Measurements from ENCODE around the gene FHAD1. TPM values are rescaled to one million over a fixed set of nuclear protein-coding genes. Genes with fewer than 3 reads are reported as not detected.

Gene FHAD1
- total RNA-seq, 1 donor = 0.63 TPM

DNA sequence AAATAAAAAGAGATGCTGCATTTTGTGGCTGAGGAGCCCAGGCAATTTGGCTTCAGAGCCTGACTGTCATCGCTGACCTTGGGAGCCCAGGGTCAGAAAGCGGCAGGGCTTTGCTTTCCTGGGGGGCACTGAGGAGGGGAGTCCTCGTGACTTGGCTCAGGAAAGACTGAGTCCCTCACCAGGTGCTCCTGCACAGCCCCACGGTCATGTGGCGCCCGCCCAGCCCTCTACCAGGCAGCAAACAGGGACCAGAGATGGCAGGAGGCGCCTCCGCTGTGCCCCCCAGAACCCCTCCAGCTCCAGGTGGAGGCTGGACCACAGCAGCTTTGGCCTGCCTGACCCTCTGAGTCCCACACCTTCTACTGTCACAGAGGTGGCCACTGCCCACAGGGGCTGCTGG is 175.8 kb downstream of the FHAD1 start:
- DNase-seq (ENCODE audit: low read depth) = no peak
- TF ChIP-seq, protein P1, sequence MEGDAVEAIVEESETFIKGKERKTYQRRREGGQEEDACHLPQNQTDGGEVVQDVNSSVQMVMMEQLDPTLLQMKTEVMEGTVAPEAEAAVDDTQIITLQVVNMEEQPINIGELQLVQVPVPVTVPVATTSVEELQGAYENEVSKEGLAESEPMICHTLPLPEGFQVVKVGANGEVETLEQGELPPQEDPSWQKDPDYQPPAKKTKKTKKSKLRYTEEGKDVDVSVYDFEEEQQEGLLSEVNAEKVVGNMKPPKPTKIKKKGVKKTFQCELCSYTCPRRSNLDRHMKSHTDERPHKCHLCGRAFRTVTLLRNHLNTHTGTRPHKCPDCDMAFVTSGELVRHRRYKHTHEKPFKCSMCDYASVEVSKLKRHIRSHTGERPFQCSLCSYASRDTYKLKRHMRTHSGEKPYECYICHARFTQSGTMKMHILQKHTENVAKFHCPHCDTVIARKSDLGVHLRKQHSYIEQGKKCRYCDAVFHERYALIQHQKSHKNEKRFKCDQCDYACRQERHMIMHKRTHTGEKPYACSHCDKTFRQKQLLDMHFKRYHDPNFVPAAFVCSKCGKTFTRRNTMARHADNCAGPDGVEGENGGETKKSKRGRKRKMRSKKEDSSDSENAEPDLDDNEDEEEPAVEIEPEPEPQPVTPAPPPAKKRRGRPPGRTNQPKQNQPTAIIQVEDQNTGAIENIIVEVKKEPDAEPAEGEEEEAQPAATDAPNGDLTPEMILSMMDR (IDR thresholded peaks at IDR 0.05; ENCODE audit: insufficient read depth, low read length) = no peak
- H3K4me3 ChIP-seq (ENCODE audit: low read depth, low read length) = no peak overlapping the region

DNA sequence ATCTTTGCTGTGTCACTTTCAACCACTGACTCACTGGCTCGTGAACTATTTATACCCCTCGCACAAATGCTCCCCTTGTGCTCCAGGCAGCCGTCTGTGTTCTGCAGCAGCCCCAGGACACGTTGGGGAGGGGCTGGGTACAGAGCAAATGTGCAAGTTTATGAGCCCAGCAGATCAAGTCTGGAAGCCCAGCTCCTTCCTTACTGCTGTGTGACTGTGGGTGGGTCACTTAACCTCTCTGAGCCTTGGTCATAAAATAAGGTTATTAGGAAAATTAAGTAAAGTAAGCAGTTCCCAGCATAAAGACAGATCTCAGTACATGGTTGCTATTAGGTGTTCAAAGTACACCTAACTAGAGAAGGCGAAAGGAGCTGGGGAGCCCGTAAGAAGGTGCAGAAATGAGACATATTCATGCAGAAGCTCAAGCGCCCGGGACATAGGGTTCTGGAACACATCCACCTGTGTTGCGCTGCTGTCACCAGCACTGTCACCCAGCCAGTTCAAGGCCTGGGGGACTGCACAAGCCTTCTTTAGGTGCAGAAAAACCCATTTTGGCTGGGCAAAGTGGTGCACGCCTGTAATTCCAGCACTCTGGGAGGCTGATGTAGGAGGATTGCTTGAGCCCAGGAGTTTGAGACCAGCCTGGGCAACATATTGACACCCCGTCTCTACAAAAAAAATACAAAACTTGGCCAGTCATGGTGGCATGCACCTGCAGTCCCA is 176.5 kb downstream of the FHAD1 start:
- DNase-seq (ENCODE audit: low read depth) = no peak
- TF ChIP-seq, protein P1 (IDR thresholded peaks at IDR 0.05; ENCODE audit: insufficient read depth, low read length) = no peak

DNA sequence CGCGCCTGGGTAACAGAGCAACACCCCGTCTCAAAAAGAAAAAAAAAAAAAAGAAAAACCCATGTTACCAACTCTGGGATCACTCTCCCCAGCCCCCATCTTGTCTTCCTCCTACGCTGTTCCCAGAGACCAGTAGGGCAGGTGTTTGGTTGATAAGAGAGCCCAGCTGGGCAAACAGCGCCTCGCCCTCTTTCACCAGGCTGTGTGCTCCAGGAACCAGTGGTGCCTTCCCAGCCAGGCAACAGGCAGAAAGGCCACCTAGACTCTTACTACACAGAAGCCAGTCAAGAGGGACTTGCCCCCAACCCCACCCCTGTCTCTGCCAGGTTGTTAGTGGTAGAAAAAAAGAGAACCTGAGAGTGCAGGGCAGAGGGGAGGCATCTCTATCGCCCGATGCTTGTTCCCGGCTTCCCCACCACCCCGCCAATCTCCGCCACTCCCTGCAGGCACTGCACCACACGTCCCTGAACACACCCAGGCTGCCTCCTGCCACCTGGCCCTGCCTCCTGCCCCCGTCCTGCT is 177.2 kb downstream of the FHAD1 start:
- TF ChIP-seq, protein P1 (IDR thresholded peaks at IDR 0.05; ENCODE audit: insufficient read depth, low read length) = no peak
- H3K4me3 ChIP-seq (ENCODE audit: low read depth, low read length) = no peak overlapping the region
- no peak for DNase-seq (ENCODE audit: low read depth)

More for the DNA sequence above, 176.5 kb downstream of the FHAD1 start:
- no peak overlapping the region for H3K4me3 ChIP-seq (ENCODE audit: low read depth, low read length)

DNA sequence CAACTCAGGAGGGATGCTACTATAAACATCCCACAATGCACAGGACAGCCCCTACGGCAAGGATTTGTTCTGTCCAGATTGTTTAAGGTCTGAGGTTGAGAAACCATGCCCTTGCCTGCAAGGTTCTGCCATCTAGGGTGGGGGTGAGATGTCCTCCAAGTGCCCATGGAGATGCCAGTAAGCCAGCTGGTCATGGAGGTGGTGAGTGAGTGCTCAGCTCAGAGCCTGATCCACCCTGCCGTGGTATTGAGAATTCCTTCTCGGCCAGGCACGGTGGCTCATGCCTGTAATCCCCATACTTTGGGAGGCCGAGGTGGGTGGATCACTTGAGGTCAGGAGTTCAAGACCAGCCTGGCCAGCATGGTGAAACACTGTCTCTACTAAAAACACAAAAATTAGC is 178.0 kb downstream of the FHAD1 start:
- no peak overlapping the region for H3K4me3 ChIP-seq (ENCODE audit: low read depth, low read length)
- no peak for DNase-seq (ENCODE audit: low read depth)
- TF ChIP-seq, protein P1 (IDR thresholded peaks at IDR 0.05; ENCODE audit: insufficient read depth, low read length) = no peak

DNA sequence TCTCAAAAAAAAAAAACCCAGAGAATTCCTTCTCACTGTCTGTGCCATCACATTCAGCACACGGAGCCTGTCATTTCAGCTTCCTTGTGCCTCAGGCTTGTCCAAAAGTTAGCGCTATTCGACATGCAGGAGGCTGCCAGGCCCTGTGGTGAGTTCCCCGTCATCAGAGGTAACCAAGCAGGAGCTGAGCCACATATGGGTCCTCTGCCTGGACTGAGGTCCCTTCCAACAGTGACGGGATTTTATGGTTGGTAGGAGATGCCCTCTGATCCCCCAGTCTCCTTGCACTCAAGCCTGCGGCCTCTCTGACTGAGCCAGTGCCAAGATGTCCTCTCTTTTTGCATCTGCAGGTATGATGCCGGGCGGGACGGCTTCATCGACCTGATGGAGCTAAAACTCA is 178.5 kb downstream of the FHAD1 start:
- TF ChIP-seq, protein P1 (IDR thresholded peaks at IDR 0.05; ENCODE audit: insufficient read depth, low read length) = no peak
- H3K4me3 ChIP-seq (ENCODE audit: low read depth, low read length) = no peak overlapping the region
- DNase-seq (ENCODE audit: low read depth) = no peak

DNA sequence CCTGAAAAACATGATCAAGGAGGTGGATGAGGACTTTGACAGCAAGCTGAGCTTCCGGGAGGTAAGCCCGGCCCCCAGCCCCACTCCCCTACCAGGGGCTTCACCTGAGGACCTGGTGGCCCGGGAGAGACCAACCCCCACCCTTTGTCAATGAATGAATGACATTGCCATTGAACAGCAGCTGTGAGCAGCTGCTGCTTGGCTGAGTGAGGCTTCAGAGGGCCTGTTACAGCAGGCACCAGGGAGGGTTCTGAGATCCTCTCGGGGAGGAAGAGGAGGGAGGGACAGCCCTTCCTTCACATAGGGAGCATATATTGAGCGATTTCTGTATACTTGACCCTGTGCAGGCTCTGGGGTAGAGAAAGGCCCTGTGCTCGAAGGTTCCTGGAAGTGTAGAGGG is 178.9 kb downstream of the FHAD1 start:
- TF ChIP-seq, protein P1 (IDR thresholded peaks at IDR 0.05; ENCODE audit: insufficient read depth, low read length) = no peak
- DNase-seq (ENCODE audit: low read depth) = no peak
- no peak overlapping the region for H3K4me3 ChIP-seq (ENCODE audit: low read depth, low read length)
